Measurements from ENCODE around the gene HSF5.
"Not testable (repeated sequence)": the region's sequence is repeated elsewhere in the genome, so short reads cannot be mapped to it uniquely, and the experiment has no call there.

Gene HSF5

GRCh38 chr17:58401287-58401686 lies 86.9 kb downstream of the HSF5 start:
- Histone ChIP-seq H3K4me3 (replicated peaks; ENCODE audit: low read depth, low read length) (no peak overlapping the region), H3K36me3 (ENCODE audit: control insufficient read depth, insufficient read depth, low read length) (no peaks in the 10 kb centered on the region), H3K27me3 (replicated peaks; ENCODE audit: control insufficient read depth, insufficient read depth, low read length) (no peaks in the 10 kb centered on the region)
- DNase-seq (ENCODE audit: extremely low read depth, insufficient read length): no peak
- no peak for TF ChIP-seq CTCF (IDR thresholded peaks at IDR 0.05; ENCODE audit: insufficient read depth, low read length, poor library complexity, severe bottlenecking)

DNA sequence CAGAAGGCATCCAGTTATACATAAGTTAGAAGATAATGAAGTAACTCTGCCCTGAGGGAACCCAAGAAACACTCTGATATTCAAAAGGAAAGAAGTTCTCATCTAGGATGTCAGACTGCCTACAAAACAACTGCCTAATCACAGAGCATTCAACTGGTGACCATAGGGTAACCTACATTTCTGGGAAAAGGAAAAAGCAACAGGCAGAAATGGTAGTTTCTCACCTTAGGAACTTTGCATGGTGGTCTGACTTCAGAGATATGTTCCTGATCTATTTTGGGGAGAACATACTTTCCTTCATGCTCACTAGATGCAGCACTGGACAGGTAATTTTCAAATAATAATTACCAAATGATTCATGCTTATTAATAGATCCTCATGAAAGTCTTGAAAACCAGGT lies 87.4 kb downstream of the HSF5 start:
- no peak for TF ChIP-seq CTCF (IDR thresholded peaks at IDR 0.05; ENCODE audit: insufficient read depth, low read length, poor library complexity, severe bottlenecking)
- no peaks in the 10 kb centered on the region for H3K36me3 ChIP-seq (ENCODE audit: control insufficient read depth, insufficient read depth, low read length)
- no peak for DNase-seq (ENCODE audit: extremely low read depth, insufficient read length)
- no peaks in the 10 kb centered on the region for H3K27me3 ChIP-seq (replicated peaks; ENCODE audit: control insufficient read depth, insufficient read depth, low read length)
- no peak overlapping the region for H3K4me3 ChIP-seq (replicated peaks; ENCODE audit: low read depth, low read length)

- Histone ChIP-seq H3K27me3 (replicated peaks; ENCODE audit: control insufficient read depth, insufficient read depth, low read length) (no peaks in the 10 kb centered on the region), H3K4me3 (replicated peaks; ENCODE audit: low read depth, low read length) (no peak overlapping the region), H3K36me3 (ENCODE audit: control insufficient read depth, insufficient read depth, low read length) (no peaks in the 10 kb centered on the region)
- DNase-seq (ENCODE audit: extremely low read depth, insufficient read length): no peak
- no peak for TF ChIP-seq CTCF (IDR thresholded peaks at IDR 0.05; ENCODE audit: insufficient read depth, low read length, poor library complexity, severe bottlenecking)
Observed at GRCh38 chr17:58399974-58400373, 88.2 kb downstream of the HSF5 start.

- 0 out of 2 replicates have a peak, but pooled peaks cover 1% of the 10 kb centered on the region for H3K27me3 ChIP-seq (replicated peaks; ENCODE audit: control insufficient read depth, insufficient read depth, low read length)
- no peak overlapping the region for H3K4me3 ChIP-seq (replicated peaks; ENCODE audit: low read depth, low read length)
- no peaks in the 10 kb centered on the region for H3K36me3 ChIP-seq (ENCODE audit: control insufficient read depth, insufficient read depth, low read length)
- no peak for TF ChIP-seq CTCF (IDR thresholded peaks at IDR 0.05; ENCODE audit: insufficient read depth, low read length, poor library complexity, severe bottlenecking)
- no peak for DNase-seq (ENCODE audit: extremely low read depth, insufficient read length)
Observed at GRCh38 chr17:58398574-58399266, 89.5 kb downstream of the HSF5 start.

DNA sequence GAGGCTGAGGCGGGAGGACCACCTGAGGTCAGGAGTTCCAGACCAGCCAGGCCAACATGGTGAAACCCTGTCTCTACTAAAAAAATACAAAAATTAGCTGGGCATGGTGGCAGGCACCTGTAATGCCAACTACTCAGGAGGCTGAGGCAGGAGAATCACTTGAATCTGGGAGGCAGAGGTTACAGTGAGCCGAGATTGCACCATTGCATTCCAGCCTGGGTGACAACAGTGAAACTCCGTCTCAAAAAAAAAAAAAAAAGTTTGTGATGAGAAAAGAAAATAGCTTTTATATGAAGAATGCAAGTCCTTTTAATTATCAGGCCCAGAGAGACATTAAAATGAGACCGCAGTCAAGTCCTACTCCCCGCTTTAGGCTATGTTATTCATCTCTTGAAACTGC lies 90.8 kb downstream of the HSF5 start:
- H3K4me3 ChIP-seq (replicated peaks; ENCODE audit: low read depth, low read length); H3K27me3 ChIP-seq (replicated peaks; ENCODE audit: control insufficient read depth, insufficient read depth, low read length); DNase-seq (ENCODE audit: extremely low read depth, insufficient read length); H3K36me3 ChIP-seq (ENCODE audit: control insufficient read depth, insufficient read depth, low read length): not testable (repeated sequence)

DNA sequence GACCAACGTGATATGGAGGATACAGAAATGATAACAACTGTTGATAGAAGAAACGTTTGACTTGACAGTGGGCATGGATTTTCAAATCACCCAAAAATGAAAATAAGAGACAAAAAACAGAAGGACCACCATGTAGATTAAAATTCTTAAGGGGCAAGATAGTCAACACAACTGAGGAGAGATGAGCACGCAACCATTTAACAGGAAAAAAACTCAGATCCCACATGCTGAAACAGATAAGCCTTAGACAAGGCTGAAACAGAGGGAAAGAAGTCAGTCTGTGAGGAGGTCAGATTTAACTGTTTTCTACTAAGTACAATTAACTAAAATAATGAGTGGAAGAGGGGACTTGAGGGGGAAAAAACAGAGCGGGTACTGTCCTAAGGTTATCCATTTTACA lies 92.0 kb downstream of the HSF5 start:
- no peak for TF ChIP-seq CTCF (IDR thresholded peaks at IDR 0.05; ENCODE audit: insufficient read depth, low read length, poor library complexity, severe bottlenecking)
- DNase-seq (ENCODE audit: extremely low read depth, insufficient read length): no peak
- Histone ChIP-seq H3K27me3 (replicated peaks; ENCODE audit: control insufficient read depth, insufficient read depth, low read length) (0 out of 2 replicates have a peak, but pooled peaks cover 1% of the 10 kb centered on the region), H3K36me3 (ENCODE audit: control insufficient read depth, insufficient read depth, low read length) (no peaks in the 10 kb centered on the region), H3K4me3 (replicated peaks; ENCODE audit: low read depth, low read length) (no peak overlapping the region)

Data from GM06990 (cell line).